Measurements from ENCODE around the gene UGDH. TPM values are rescaled to one million over a fixed set of nuclear protein-coding genes. Genes with fewer than 3 reads are reported as not detected.

Gene UGDH
- total and polyA plus RNA-seq, 9 of the 15 experiments (the other 6 are each of a cell fraction or from before 2014, with no cell fraction given): 5.5 to 21.7 (median 16.2) TPM

- TF ChIP-seq THRB (CRISPR knock-in tag; conservative IDR thresholded peaks at IDR 0.05) (0 out of 2 replicates have a peak, but pooled peaks have one; percentile 8), NR2C2 (CRISPR knock-in tag; IDR thresholded peaks at IDR 0.05) (no peak), NR2C2 (tag; IDR thresholded peaks at IDR 0.05) (no peak), NELFE (IDR thresholded peaks at IDR 0.05; ENCODE audit: insufficient read depth, insufficient read length) (no peak), ZNF184 (CRISPR knock-in tag; IDR thresholded peaks at IDR 0.05) (no peak), POLR2AphosphoS2 (IDR thresholded peaks at IDR 0.05; ENCODE audit: low read length) (peak; percentile 67; the same call in 1 of the 2 replicates), NFATC3 (IDR thresholded peaks at IDR 0.05) (no peak), ZC3H4 (CRISPR knock-in tag; IDR thresholded peaks at IDR 0.05; ENCODE audit: borderline replicate concordance) (no peak), ETV6 (IDR thresholded peaks at IDR 0.05; ENCODE audit: borderline replicate concordance in 1 of 2, low read depth in 2 of 2, low read length in 1 of 2) (no peak), ETV6 (CRISPR knock-in tag; IDR thresholded peaks at IDR 0.05; ENCODE audit: borderline replicate concordance) (no peak), HDGF (IDR thresholded peaks at IDR 0.05) (no peak), TAF15 (IDR thresholded peaks at IDR 0.05; ENCODE audit: low read depth, low read length) (no peak), ELF2 (CRISPR knock-in tag; IDR thresholded peaks at IDR 0.05) (no peak), NR3C1 (CRISPR knock-in tag; IDR thresholded peaks at IDR 0.05) (no peak), CGGBP1 (CRISPR knock-in tag; IDR thresholded peaks at IDR 0.05) (no peak), SMARCA4 (IDR thresholded peaks at IDR 0.05) (no peak), MAX (CRISPR knock-in tag; IDR thresholded peaks at IDR 0.05) (no peak), EGR1 (conservative IDR thresholded peaks at IDR 0.05) (0 out of 2 replicates have a peak, but pooled peaks have one; percentile 6), ZNF644 (tag; IDR thresholded peaks at IDR 0.05; ENCODE audit: low read depth) (no peak), FOXA1 (IDR thresholded peaks at IDR 0.05; ENCODE audit: borderline replicate concordance) (no peak), CEBPZ (IDR thresholded peaks at IDR 0.05; ENCODE audit: borderline replicate concordance, low read depth, low read length) (no peak), ZC3H8 (IDR thresholded peaks at IDR 0.05) (no peak), COPS2 (conservative IDR thresholded peaks at IDR 0.05) (no peak), TAF9B (IDR thresholded peaks at IDR 0.05; ENCODE audit: partially characterized antibody) (no peak), SP1 (CRISPR knock-in tag; IDR thresholded peaks at IDR 0.05) (no peak), SUPT5H (IDR thresholded peaks at IDR 0.05) (0 out of 2 replicates have a peak, but pooled peaks have one; percentile 27), ZNF354B (CRISPR knock-in tag; IDR thresholded peaks at IDR 0.05) (no peak), PURB (CRISPR knock-in tag; IDR thresholded peaks at IDR 0.05; ENCODE audit: low read depth) (no peak), LEF1 (IDR thresholded peaks at IDR 0.05) (no peak)
Measured at GRCh38 chr4:39451423-39452023, 75.7 kb downstream of the UGDH start (continued).
